ENCODE measurements around the gene RPGRIP1L. TPM values are rescaled to one million over a fixed set of nuclear protein-coding genes. Genes with fewer than 3 reads are reported as not detected.

The RPGRIP1L gene
- total RNA-seq, 4 donors from 2014 or later: 4.4 to 7.1 (median 6.6) TPM

DNA sequence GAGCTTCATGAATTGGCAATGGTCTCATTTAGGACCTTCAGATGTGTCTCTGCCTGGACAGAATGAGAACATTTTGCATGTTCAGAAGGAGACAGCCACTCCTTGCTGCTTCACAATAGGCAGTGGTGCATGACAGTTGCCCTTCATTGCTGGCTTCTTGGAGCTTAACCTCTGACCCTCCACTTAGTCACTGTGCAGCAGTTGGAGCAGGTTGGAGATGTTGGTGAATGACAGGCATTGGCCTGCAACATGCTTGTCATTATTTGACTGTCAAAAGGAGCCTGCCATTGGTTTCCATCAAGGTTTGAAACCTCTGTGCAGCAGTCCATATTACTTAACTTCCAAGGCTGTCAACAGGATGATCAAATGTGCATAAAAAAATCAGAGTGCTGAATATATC is 23.0 kb upstream of the RPGRIP1L start:
- Histone ChIP-seq H3K27me3 (no peaks in the 10 kb centered on the region), H3K9me3 (no peaks in the 10 kb centered on the region), H3K4me1 (peaks cover 0 to 29% (median 3%) of the 10 kb centered on the region in 4 donors), H3K27ac (no peak overlapping the region), H3K36me3 (no peaks in the 10 kb centered on the region), H3K4me3 (no peak overlapping the region)
- DNase-seq (ENCODE audit: low spot score in 2 of 2): no peak
- TF ChIP-seq, protein P1, sequence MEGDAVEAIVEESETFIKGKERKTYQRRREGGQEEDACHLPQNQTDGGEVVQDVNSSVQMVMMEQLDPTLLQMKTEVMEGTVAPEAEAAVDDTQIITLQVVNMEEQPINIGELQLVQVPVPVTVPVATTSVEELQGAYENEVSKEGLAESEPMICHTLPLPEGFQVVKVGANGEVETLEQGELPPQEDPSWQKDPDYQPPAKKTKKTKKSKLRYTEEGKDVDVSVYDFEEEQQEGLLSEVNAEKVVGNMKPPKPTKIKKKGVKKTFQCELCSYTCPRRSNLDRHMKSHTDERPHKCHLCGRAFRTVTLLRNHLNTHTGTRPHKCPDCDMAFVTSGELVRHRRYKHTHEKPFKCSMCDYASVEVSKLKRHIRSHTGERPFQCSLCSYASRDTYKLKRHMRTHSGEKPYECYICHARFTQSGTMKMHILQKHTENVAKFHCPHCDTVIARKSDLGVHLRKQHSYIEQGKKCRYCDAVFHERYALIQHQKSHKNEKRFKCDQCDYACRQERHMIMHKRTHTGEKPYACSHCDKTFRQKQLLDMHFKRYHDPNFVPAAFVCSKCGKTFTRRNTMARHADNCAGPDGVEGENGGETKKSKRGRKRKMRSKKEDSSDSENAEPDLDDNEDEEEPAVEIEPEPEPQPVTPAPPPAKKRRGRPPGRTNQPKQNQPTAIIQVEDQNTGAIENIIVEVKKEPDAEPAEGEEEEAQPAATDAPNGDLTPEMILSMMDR (IDR thresholded peaks at IDR 0.05): no peak
- TF ChIP-seq EP300 (IDR thresholded peaks at IDR 0.05) (no peak), POLR2A (IDR thresholded peaks at IDR 0.05) (no peak)

DNA sequence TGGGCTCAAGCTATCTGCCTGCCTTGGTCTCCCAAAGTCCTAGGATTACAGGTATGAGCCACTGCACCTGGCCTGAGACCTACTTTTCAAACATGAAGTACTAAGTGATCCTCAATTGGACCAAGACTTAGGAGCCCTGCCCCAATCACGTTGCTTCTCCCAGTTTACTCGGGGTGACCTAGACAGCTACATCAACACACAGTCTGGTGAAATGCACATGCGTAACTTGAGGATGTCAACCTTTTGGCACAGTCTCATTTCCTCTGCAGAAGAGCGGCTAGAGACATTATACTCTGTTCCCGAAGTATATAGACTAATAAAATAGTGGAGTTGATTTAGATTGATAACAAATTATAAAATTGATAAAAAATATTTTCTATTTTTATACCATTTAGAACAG is 17.4 kb upstream of the RPGRIP1L start:
- no peak for DNase-seq (ENCODE audit: low spot score in 2 of 2)
- H3K4me3 ChIP-seq: no peak overlapping the region
- TF ChIP-seq EP300 (IDR thresholded peaks at IDR 0.05) (no peak), POLR2A (IDR thresholded peaks at IDR 0.05) (no peak)
- TF ChIP-seq, protein P1 (IDR thresholded peaks at IDR 0.05): no peak
- no peaks in the 10 kb centered on the region for H3K9me3 ChIP-seq
- WGBS, 2 donors: 89 to 92% methylated on average over 5 of the region's 5 CpGs
- H3K4me1 ChIP-seq: peaks cover 0 to 47% (median 0%) of the 10 kb centered on the region in 4 donors
- no peaks in the 10 kb centered on the region for H3K36me3 ChIP-seq
- H3K27me3 ChIP-seq: no peaks in the 10 kb centered on the region
- H3K27ac ChIP-seq: no peak overlapping the region

DNA sequence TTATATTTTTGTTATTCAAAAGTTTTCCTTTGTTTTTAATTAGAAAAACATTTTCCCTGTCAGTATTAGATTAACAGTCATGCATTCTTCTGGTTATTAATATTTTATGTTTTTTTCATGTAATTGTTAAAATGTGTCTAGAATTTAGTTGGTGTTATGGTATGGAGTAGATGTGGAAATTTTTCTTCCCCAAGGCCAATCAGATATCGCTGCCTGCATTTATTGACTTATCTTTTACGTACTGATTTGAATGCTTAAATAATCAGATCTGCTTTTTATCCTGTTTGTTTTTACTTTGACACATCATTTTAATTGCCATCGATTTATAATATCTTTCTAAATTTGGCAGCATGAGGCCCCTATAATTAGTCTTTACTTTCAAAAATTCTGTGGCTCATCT is 13.9 kb upstream of the RPGRIP1L start:
- DNase-seq (ENCODE audit: low spot score in 2 of 2): no peak
- Histone ChIP-seq H3K27me3 (no peaks in the 10 kb centered on the region), H3K9me3 (no peaks in the 10 kb centered on the region), H3K27ac (no peak overlapping the region), H3K36me3 (no peaks in the 10 kb centered on the region), H3K4me3 (no peak overlapping the region), H3K4me1 (peaks cover 0 to 55% (median 9%) of the 10 kb centered on the region in 4 donors)
- TF ChIP-seq EP300 (IDR thresholded peaks at IDR 0.05): no peak
- TF ChIP-seq, protein P1 (IDR thresholded peaks at IDR 0.05): no peak
- no peak for TF ChIP-seq POLR2A (IDR thresholded peaks at IDR 0.05)
- 88 to 91% methylated on average over 3 of the region's 3 CpGs for WGBS, 2 donors

DNA sequence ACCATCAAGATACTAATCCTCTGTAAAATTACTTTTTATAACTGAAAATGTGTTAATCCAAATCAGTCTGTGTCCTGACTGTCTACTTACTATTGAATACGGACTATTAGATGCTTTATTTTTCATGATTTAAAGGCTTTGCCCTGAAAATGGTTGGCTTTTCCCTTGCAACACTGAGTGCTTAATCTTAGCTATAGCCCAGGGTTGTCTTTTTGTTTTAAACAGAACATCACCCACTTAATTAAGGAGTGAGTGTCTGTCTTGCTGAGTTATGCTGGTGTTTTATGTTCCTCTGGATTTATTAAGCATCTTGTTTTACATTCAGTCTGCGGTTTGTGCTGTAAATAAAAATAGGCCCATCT is 11.3 kb upstream of the RPGRIP1L start:
- no peak for DNase-seq (ENCODE audit: low spot score in 2 of 2)
- Histone ChIP-seq H3K4me3 (no peak overlapping the region), H3K27ac (no peak overlapping the region), H3K9me3 (no peaks in the 10 kb centered on the region), H3K4me1 (peaks cover 0 to 52% (median 9%) of the 10 kb centered on the region in 4 donors), H3K36me3 (no peaks in the 10 kb centered on the region), H3K27me3 (no peaks in the 10 kb centered on the region)
- 86 to 92% methylated on average over 2 of the region's 2 CpGs for WGBS, 2 donors
- no peak for TF ChIP-seq EP300 (IDR thresholded peaks at IDR 0.05)
- TF ChIP-seq POLR2A (IDR thresholded peaks at IDR 0.05): no peak
- TF ChIP-seq, protein P1 (IDR thresholded peaks at IDR 0.05): no peak

DNA sequence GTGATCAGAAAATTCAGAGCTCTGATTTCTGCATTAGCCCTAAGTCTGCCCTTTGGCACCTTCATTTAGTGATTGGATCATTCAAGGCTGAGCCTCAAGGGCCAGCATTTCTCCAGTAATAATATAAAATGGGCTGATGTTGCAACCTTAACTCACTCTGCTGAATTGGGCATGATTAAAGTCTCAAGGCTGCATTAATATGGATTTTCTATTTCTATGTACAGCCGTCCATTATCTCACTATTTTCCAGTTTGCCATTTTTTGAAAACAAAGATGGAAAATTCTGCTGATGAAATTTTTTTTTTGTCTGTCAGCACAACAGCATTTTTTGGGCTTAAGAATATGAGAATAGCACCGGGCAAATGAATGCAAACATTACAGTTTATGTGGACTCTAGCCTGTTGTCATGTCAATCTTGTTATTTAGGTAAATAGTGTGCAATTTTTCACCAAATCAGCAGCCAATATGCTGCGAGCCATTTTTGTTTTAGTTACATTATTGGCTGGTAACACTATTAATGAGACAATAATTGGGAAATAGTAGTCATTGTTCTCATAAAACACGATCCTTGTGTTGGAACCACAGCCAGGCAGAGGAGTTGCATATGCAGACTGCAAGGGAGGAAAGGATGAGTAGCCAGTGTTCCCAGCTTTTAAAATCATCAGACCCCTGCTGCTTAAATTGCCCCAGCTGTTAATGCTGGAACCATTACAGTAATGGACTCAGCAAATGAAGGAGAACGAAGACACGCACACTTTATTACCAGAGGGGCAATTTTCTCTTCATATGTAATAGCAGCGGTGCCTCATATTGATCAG is 10.8 kb upstream of the RPGRIP1L start:
- Histone ChIP-seq H3K36me3 (no peaks in the 10 kb centered on the region), H3K27ac (no peak overlapping the region), H3K9me3 (no peaks in the 10 kb centered on the region), H3K4me3 (no peak overlapping the region), H3K4me1 (peaks cover 0 to 46% (median 9%) of the 10 kb centered on the region in 4 donors), H3K27me3 (no peaks in the 10 kb centered on the region)
- WGBS, 2 donors: 49 to 54% methylated on average over 7 of the region's 7 CpGs
- no peak for TF ChIP-seq EP300 (IDR thresholded peaks at IDR 0.05)
- no peak for TF ChIP-seq POLR2A (IDR thresholded peaks at IDR 0.05)
- TF ChIP-seq, protein P1 (IDR thresholded peaks at IDR 0.05): no peak
- no peak for DNase-seq (ENCODE audit: low spot score in 2 of 2)

All from tibial nerve (tissue), 4 donors.